Pancreas (tissue), 10 donors: ENCODE data around the gene EZR. TPM values are rescaled to one million over a fixed set of nuclear protein-coding genes. Genes with fewer than 3 reads are reported as not detected.

Source experiments
- ATAC-seq, 4 donors: fragments of 200-7000 bp; cut with Tn5 transposase; one replicate each; pipeline versions ENCODE4 v1.8.0 to v1.9.1; 2020; ENCODE audit warnings: mild to moderate bottlenecking in 4 of 4, moderate library complexity in 4 of 4
- DNase-seq, 6 donors: peaks; one replicate each; pipeline ENCODE4 v3.0.0-alpha.2; 2020
- FAIRE-seq: peaks from 2 replicates; lab custom pipeline; 2012; peaks lifted over from hg19 to GRCh38; lab: Jason Lieb, UNC
- H3K27ac ChIP-seq, 4 donors: fragments of 200-600 bp; sonication (generic); 1 replicate in 3 of 4; 2 replicates in 1 of 4; pipeline versions ENCODE4 v1.5.0 to v1.8.0; 2020
- H3K27me3 ChIP-seq, 4 donors: fragments of 200-600 bp; one replicate each; pipeline ENCODE4 v1.8.0; 2021
- H3K36me3 ChIP-seq, 3 donors: fragments of 200-600 bp; sonication (generic) in 1 of 3; one replicate each; pipeline versions ENCODE4 v1.5.0 to v1.8.0; 2020 to 2021
- H3K4me1 ChIP-seq, 3 donors: fragments of 200-600 bp; one replicate each; pipeline ENCODE4 v1.8.0; 2021
- H3K4me3 ChIP-seq, 4 donors: fragments of 200-600 bp; sonication (generic) in 2 of 4; one replicate each; pipeline versions ENCODE4 v1.5.0 to v1.8.0; 2020 to 2021
- H3K9me3 ChIP-seq, 4 donors: fragments of 200-600 bp; one replicate each; pipeline ENCODE4 v1.8.0; 2021
- WGBS, 2 donors: extraction: QIAGEN DNeasy Blood & Tissue Kit; methylation state at CpG; one replicate each; pipeline ENCODE4 v1.1.7; 2013; 5-methylcytosine and 5-hydroxymethylcytosine counted together
- intact Hi-C, 3 donors: fragments of 100-400 bp; cut with DNase I; formaldehyde crosslinking; loops; one replicate each; pipeline versions ENCODE4 v1.11.1 to v1.14.2; 2022
- microRNA-seq, 2 donors: library from miRNA; unstranded; fragments of <30 nt; microRNA quantifications; one replicate each; pipeline versions ENCODE4 to v1.1.0, GENCODE V29; 2019 to 2020
- polyA plus RNA-seq, 2 donors: library from polyadenylated mRNA; stranded (reverse); fragments of 200-250 nt; gene quantifications; one replicate each; pipeline ENCODE4 v1.2.3, GENCODE V29; 2013
- total RNA-seq, 6 donors: library from RNA; stranded (reverse); fragmentation: NEBNext Ultra II Directional in 4 of 6; extraction: Animal tissue kit (Norgen Biotek cat#: 25700) in 4 of 6; gene quantifications; one replicate each; pipeline versions ENCODE4 v1.2.1 to v1.2.4, GENCODE V29; 2021 to 2023
- TF ChIP-seq, protein P1 (sequence below), 4 donors: fragments of 200-600 bp; sonication (generic) in 3 of 4; IDR thresholded peaks; one replicate each; pipeline versions ENCODE4 v1.5.0 to v1.8.0; 2021; ENCODE audit warnings: antibody characterized with exemption in 4 of 4
- donor health status: healthy with polysubstance abuse.
- donor health status: DM: no; HTN: no; CAD: no; lungs with moderate emphysema.
- donor health status: DM: no; HTN: no; CAD: no.
- donor health status: control.
- donor health status: control.
- donor health status: Bipolar disorder and iron deficiency.
- donor health status: DM: yes; HTN: yes; CAD: no.
- donor health status: DM: no; HTN: no; CAD: no.
- donor health status: DM: no; HTN: no; CAD: no.
- donor health status: DM: yes; HTN: yes; CAD: no.

The EZR gene
- total and polyA plus RNA-seq, 8 donors, result 68.1 to 109 (median 89.7) TPM

DNA sequence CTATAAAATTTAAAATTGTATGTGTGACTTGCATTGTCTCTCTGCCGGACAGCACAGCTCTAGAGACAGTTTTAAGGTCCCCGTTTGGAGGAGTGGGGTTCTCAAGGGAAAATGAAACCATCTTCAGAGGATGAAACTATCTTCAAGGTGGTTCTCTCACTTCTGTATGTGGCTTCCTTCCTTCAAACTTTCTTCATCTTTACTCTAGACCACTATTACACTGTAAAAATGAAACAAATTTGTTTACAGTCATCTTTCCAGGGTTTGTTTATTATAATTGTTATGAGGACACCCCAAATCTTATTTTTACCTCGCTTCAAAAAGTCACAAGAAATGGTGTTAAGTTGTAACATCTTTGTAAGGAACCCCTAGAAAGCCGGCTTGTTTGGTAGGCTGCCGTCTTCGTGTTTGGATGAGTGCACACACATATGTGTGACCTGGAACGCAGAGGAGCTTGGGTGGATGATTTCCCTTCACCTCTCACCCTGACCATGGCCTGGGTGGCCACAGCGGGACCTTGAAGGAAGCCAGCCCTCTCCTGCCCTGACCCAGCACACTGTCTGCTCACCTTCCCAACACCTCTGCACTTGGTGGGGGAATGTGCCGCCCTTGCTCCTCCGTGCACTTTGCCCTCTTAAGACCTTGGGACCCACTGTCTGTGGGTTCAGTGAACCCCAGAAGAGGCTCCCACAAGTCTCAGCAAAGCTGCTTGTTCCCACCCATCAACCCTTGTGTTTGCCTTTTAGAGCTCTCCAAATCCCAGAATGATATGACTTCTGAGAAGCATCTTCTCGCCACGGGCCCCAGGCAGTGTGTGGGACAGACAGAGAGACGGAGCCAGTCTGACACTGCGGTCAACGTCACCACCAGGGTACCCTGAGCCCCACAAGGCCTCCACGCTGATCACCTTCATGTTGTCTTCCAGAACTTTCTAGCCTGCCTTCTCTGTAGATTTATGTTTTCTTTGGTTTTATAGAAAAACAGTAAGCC lies 101.5 kb downstream of the EZR start:
- no peak overlapping the region for H3K27ac ChIP-seq

More for the DNA sequence above, 101.5 kb downstream of the EZR start:
- 79 to 83% methylated on average over 16 of the region's 16 CpGs for WGBS, 2 donors
- TF ChIP-seq, protein P1, sequence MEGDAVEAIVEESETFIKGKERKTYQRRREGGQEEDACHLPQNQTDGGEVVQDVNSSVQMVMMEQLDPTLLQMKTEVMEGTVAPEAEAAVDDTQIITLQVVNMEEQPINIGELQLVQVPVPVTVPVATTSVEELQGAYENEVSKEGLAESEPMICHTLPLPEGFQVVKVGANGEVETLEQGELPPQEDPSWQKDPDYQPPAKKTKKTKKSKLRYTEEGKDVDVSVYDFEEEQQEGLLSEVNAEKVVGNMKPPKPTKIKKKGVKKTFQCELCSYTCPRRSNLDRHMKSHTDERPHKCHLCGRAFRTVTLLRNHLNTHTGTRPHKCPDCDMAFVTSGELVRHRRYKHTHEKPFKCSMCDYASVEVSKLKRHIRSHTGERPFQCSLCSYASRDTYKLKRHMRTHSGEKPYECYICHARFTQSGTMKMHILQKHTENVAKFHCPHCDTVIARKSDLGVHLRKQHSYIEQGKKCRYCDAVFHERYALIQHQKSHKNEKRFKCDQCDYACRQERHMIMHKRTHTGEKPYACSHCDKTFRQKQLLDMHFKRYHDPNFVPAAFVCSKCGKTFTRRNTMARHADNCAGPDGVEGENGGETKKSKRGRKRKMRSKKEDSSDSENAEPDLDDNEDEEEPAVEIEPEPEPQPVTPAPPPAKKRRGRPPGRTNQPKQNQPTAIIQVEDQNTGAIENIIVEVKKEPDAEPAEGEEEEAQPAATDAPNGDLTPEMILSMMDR (IDR thresholded peaks at IDR 0.05), result no peak
- Histone ChIP-seq H3K4me3 (no peak overlapping the region), H3K27me3 (no peaks in the 10 kb centered on the region), H3K36me3 (no peaks in the 10 kb centered on the region), H3K9me3 (no peaks in the 10 kb centered on the region), H3K4me1 (no peaks in the 10 kb centered on the region)
- no peak for ATAC-seq
- FAIRE-seq, result no peak
- intact Hi-C loops, result loop anchor here (5.0 to 10.0 kb wide), 2 partner anchors 245 to 257 kb away; no protein-coding TSS in a partner anchor
- no peak for DNase-seq

Small RNAs within 50 kb of the gene (microRNA-seq; reads per million reads assigned to microRNA genes)
- 0.29 to 0.39 reads per million in 2 donors for gene MIR3918

Other genes starting within 250 kb of the EZR start
- 10 to 100 TPM; 19.0 to 51.3 (median 25.4) TPM for gene DYNLT1, start 174.6 kb downstream of the EZR start, total RNA-seq
- gene DYNLT1, start 174.6 kb downstream of the EZR start, polyA plus RNA-seq, result 10 to 100 TPM; 60.3 to 80.9 TPM
- 1 to 10 TPM in 2 of 6 donors, under 1 TPM in 4; 0.28 to 1.9 (median 0.83) TPM for gene SYTL3, start 169.3 kb downstream of the EZR start, total RNA-seq
- 1 to 10 TPM in 1 of 2 donors, under 1 TPM in 1; 0.57 to 1.6 TPM for gene SYTL3, start 169.3 kb downstream of the EZR start, polyA plus RNA-seq
- gene RSPH3, start 180.8 kb upstream of the EZR start, total RNA-seq, result 1 to 10 TPM; 4.1 to 8.8 (median 5.1) TPM
- 1 to 10 TPM; 2.1 to 3.1 TPM for gene RSPH3, start 180.8 kb upstream of the EZR start, polyA plus RNA-seq
- 1 to 10 TPM in 3 of 6 donors, under 1 TPM in 3; 0.19 to 4.1 (median 0.85) TPM for gene TAGAP, start 225.6 kb upstream of the EZR start, total RNA-seq
- gene TAGAP, start 225.6 kb upstream of the EZR start, polyA plus RNA-seq, result under 1 TPM; 0.34 to 0.42 TPM